IMR-90 (cell line): ENCODE data around the gene PAK5.

Source experiments
- POLR2A ChIP-seq: IDR thresholded peaks from 2 replicates; pipeline ENCODE4 v1.6.1; 2012; ENCODE audit warnings: mild to moderate bottlenecking, low read depth, low read length
- TF ChIP-seq, protein P1 (sequence below): conservative IDR thresholded peaks from 2 replicates; pipeline ENCODE4 v1.5.1; 2012; ENCODE audit warnings: mild to moderate bottlenecking, low read depth, low read length, improper control_type of control experiment

DNA sequence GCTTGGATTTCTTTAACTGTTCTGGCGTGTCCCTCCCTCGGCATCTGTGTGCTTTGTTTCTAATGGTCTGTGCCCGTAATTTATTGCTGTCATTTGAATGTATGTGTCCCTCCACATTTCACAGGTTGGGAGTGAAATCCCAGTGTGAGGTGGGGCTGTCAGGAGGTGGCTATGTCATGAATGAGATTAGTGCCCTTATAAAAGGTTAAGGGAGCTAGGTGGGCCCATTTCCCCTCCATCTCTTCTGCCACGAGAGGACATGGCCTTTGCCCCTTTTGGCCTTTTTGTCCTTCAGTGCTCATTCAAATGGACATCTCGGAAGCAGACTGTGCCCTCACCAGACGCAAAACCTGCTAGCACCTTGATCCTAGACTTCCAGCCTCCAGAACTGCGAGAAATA is 228.2 kb downstream of the PAK5 start:
- TF ChIP-seq POLR2A: no peak
- TF ChIP-seq, protein P1, sequence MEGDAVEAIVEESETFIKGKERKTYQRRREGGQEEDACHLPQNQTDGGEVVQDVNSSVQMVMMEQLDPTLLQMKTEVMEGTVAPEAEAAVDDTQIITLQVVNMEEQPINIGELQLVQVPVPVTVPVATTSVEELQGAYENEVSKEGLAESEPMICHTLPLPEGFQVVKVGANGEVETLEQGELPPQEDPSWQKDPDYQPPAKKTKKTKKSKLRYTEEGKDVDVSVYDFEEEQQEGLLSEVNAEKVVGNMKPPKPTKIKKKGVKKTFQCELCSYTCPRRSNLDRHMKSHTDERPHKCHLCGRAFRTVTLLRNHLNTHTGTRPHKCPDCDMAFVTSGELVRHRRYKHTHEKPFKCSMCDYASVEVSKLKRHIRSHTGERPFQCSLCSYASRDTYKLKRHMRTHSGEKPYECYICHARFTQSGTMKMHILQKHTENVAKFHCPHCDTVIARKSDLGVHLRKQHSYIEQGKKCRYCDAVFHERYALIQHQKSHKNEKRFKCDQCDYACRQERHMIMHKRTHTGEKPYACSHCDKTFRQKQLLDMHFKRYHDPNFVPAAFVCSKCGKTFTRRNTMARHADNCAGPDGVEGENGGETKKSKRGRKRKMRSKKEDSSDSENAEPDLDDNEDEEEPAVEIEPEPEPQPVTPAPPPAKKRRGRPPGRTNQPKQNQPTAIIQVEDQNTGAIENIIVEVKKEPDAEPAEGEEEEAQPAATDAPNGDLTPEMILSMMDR: no peak
